ENCODE results near the gene CNDP1.
"Not testable (repeated sequence)": the region's sequence is repeated elsewhere in the genome, so short reads cannot be mapped to it uniquely, and the experiment has no call there.

Gene CNDP1

GRCh38 chr18:74520096-74520833, 14.0 kb upstream of the CNDP1 start:
- DNase-seq (ENCODE audit: low spot score): no peak

- no peak for DNase-seq (ENCODE audit: low spot score)
Measured at GRCh38 chr18:74521068-74521725, 13.1 kb upstream of the CNDP1 start.

GRCh38 chr18:74522635-74523548, 11.4 kb upstream of the CNDP1 start:
- no peak for DNase-seq (ENCODE audit: low spot score)

GRCh38 chr18:74524097-74524496, 10.2 kb upstream of the CNDP1 start:
- DNase-seq (ENCODE audit: low spot score): no peak

GRCh38 chr18:74524915-74525314, 9.4 kb upstream of the CNDP1 start:
- not testable (repeated sequence) for DNase-seq (ENCODE audit: low spot score)

GRCh38 chr18:74525741-74526140, 8.6 kb upstream of the CNDP1 start:
- no peak for DNase-seq (ENCODE audit: low spot score)

- DNase-seq (ENCODE audit: low spot score): no peak
Measured at GRCh38 chr18:74526488-74526887, 7.8 kb upstream of the CNDP1 start.

GRCh38 chr18:74528478-74528877, 5.8 kb upstream of the CNDP1 start:
- DNase-seq (ENCODE audit: low spot score): no peak

GRCh38 chr18:74528913-74529312, 5.4 kb upstream of the CNDP1 start:
- no peak for DNase-seq (ENCODE audit: low spot score)

- no peak for DNase-seq (ENCODE audit: low spot score)
Measured at GRCh38 chr18:74529378-74529777, 4.9 kb upstream of the CNDP1 start.

GRCh38 chr18:74529811-74530583, 4.3 kb upstream of the CNDP1 start:
- DNase-seq (ENCODE audit: low spot score): no peak

GRCh38 chr18:74530584-74530862, 3.8 kb upstream of the CNDP1 start:
- DNase-seq (ENCODE audit: low spot score): no peak

- no peak for DNase-seq (ENCODE audit: low spot score)
Measured at GRCh38 chr18:74531043-74531442, 3.3 kb upstream of the CNDP1 start.

- DNase-seq (ENCODE audit: low spot score): no peak
Measured at GRCh38 chr18:74532511-74533025, 1.7 kb upstream of the CNDP1 start.

GRCh38 chr18:74533666-74534065, 634 bp upstream of the CNDP1 start:
- DNase-seq (ENCODE audit: low spot score): no peak

- no peak for DNase-seq (ENCODE audit: low spot score)
Measured at GRCh38 chr18:74534981-74535649, 815 bp downstream of the CNDP1 start.

GRCh38 chr18:74539289-74539688, 5.0 kb downstream of the CNDP1 start:
- DNase-seq (ENCODE audit: low spot score): no peak

GRCh38 chr18:74540652-74541421, 6.5 kb downstream of the CNDP1 start:
- DNase-seq (ENCODE audit: low spot score): no peak

- no peak for DNase-seq (ENCODE audit: low spot score)
Measured at GRCh38 chr18:74541703-74542555, 7.6 kb downstream of the CNDP1 start.

- no peak for DNase-seq (ENCODE audit: low spot score)
Measured at GRCh38 chr18:74544898-74545297, 10.6 kb downstream of the CNDP1 start.

Measured in germinal center (tissue), 1 donor.